Muscle of leg (tissue), 11 donors: ENCODE results near the gene USP36. TPM values are rescaled to one million over a fixed set of nuclear protein-coding genes. Genes with fewer than 3 reads are reported as not detected.

Experiments
- DNase-seq: peaks from one replicate; pipeline ENCODE4 v3.0.0; 2013
- H3K27ac ChIP-seq: one replicate; pipeline ENCODE4 v1.5.1; 2013; ENCODE audit warnings: mild to moderate bottlenecking, low read length, control low read depth
- H3K27me3 ChIP-seq: one replicate; pipeline ENCODE4 v1.6.1; 2013; ENCODE audit warnings: low read length; ENCODE audit not compliant: control insufficient read depth, insufficient read depth
- H3K36me3 ChIP-seq: one replicate; pipeline ENCODE4 v1.6.1; 2013; ENCODE audit warnings: low read length; ENCODE audit not compliant: control insufficient read depth, insufficient read depth
- H3K4me1 ChIP-seq: one replicate; pipeline ENCODE4 v1.6.1; 2013; ENCODE audit warnings: low read length; ENCODE audit not compliant: control insufficient read depth, insufficient read depth
- H3K4me3 ChIP-seq: one replicate; pipeline ENCODE4 v1.5.1; 2013; ENCODE audit warnings: low read length, control low read depth
- H3K9me3 ChIP-seq: replicated peaks from 2 replicates; pipeline ENCODE4 v1.6.1; 2013; ENCODE audit warnings: low read depth, low read length; ENCODE audit not compliant: control insufficient read depth
- WGBS: methylation state at CpG from one replicate; pipeline ENCODE4 v1.1.5; 2013; ENCODE audit warnings: missing lambda C conversion rate; ENCODE audit not compliant: insufficient coverage; 5-methylcytosine and 5-hydroxymethylcytosine counted together
- polyA plus RNA-seq, 8 donors: library from polyadenylated mRNA; unstranded; fragments of 120-200 nt; gene quantifications; one replicate each; pipeline versions ENCODE4 v1.2.1 to v1.2.3, GENCODE V29; 2013; ENCODE audit warnings: inconsistent platforms in 1 of 8, low replicate concordance in 1 of 8; ENCODE audit not compliant: insufficient read length in 8 of 8, insufficient read depth in 1 of 8
- total RNA-seq: library from RNA; stranded (reverse); fragments of 120-200 nt; gene quantifications from one replicate; pipeline ENCODE4 v1.2.4, GENCODE V29; 2013

The USP36 gene
- total and polyA plus RNA-seq, 9 donors, result 17.8 to 36.8 (median 29.8) TPM

DNA sequence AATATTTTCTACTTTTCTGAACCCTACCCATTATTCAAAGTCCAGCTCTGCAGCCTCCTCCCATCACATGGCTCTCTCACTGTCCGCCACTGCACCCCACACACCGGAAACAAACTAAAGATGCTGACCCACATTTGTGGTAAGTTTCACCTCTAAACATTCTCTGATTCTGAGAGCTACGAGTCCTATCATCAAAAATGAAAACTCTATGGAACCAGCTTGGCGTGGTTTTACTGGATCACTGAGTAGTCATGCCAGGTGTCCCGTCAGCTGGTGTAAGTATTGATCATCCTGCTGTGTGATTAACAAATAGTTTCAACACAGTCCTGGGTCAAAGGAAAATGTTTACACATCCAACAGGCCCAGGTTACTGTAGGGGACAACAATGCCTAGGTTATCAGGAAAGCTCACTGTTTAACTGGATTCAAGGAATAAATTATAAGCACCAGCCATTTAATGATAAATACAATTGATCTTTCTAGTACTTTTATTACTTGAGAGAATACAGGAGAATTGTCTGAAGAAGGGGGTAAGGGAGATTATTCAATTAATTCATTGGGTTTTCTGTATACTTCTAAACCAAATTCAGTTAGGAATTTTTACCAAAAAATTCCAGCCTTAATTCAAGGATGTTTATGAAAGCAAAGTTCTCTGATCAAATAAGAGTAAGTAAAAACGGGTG, 92.4 kb downstream of the USP36 start:
- Histone ChIP-seq H3K27ac (no peak overlapping the region), H3K4me3 (no peak overlapping the region), H3K9me3 (no peaks in the 10 kb centered on the region), H3K4me1 (peaks cover 5% of the 10 kb centered on the region), H3K36me3 (peaks cover 5% of the 10 kb centered on the region), H3K27me3 (no peaks in the 10 kb centered on the region)
- DNase-seq, result no peak
- 75% methylated on average over 2 of the region's 6 CpGs for WGBS

DNA sequence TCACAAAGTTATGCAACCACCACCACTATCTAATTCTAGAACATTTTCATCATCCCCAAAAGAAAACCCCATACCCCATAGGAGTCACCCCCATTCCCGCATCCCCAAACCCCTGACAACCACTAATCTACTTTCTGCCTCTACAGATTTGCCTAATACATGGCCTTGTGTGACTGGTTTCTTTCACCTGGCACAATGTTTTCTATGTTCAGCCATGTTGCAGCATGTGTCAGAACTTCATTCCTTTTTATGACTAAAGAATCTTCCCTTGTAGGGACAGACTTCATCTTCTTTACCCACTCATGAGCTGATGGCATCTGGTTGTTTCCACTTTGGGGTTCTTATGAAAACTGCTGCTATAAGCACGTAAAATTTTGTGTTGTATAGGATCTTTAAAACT, 93.1 kb downstream of the USP36 start:
- Histone ChIP-seq H3K36me3 (peaks cover 5% of the 10 kb centered on the region), H3K27me3 (no peaks in the 10 kb centered on the region), H3K27ac (peak overlapping the region; percentile 4), H3K4me1 (peaks cover 5% of the 10 kb centered on the region), H3K4me3 (no peak overlapping the region), H3K9me3 (no peaks in the 10 kb centered on the region)
- DNase-seq, result no peak
- 92% methylated on average over 1 of the region's 2 CpGs for WGBS

DNA sequence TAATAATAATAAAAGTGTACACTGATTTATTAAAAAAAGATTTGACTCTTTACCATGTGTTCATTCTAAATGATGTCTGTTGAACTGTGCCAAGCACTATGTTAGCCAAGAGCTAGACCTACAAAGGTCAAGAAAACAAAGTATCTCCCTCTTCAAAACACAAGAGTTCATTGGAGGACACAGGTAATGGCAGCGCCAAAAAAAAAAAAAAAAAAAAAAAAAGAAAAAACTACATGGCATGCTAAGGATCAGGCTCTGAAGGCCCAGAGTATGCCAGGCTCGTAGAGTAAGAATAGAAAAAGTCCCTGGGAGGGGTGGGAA, 93.7 kb downstream of the USP36 start:
- WGBS, result 90% methylated on average over 1 of the region's 2 CpGs
- no peak for DNase-seq
- no peak overlapping the region for H3K4me3 ChIP-seq
- no peaks in the 10 kb centered on the region for H3K9me3 ChIP-seq
- H3K27me3 ChIP-seq, result no peaks in the 10 kb centered on the region
- peaks cover 5% of the 10 kb centered on the region for H3K4me1 ChIP-seq
- peak overlapping the region; percentile 4 for H3K27ac ChIP-seq
- H3K36me3 ChIP-seq, result peaks cover 5% of the 10 kb centered on the region

DNA sequence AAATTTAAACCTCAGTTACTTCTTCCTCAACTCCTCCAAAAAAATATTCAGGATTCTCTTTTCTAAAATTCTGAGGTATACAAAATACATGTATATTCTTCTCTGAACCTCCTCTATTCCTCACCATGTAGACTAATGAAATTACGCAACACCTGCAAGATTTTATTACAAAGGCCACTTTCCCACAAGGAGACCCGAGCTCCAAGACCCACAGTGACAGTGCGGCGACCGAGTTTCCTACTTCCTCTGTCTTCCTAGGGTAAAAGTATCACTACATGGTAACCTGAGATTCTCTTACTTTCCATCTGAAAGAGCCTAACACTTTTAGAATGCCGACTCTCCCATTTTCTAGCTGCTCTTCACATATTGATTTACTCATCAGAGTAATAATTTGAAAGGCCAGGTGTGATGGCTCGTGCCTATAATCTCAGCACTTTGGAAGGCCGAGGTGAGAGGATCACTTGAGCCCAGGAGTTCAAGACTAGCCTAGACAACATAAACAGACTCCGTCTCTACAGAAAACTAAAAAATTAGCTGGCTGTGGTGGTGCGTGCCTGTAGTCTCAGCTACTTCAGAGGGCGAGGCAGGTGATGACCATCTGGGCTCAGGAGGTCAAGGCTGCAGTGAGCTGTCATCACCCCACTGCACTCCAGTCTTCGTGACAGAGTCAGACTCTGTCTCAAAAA, 94.2 kb downstream of the USP36 start:
- no peak for DNase-seq
- Histone ChIP-seq H3K4me3 (no peak overlapping the region), H3K9me3 (no peaks in the 10 kb centered on the region), H3K27ac (no peak overlapping the region), H3K4me1 (peaks cover 5% of the 10 kb centered on the region), H3K27me3 (no peaks in the 10 kb centered on the region), H3K36me3 (peaks cover 5% of the 10 kb centered on the region)
- WGBS, result 63% methylated on average over 4 of the region's 12 CpGs

Other genes starting within 250 kb of the USP36 start
- 17.3 TPM for gene CYTH1, start 58.5 kb downstream of the USP36 start, total RNA-seq
- gene CYTH1, start 58.5 kb downstream of the USP36 start, polyA plus RNA-seq, result 10 to 100 TPM; 20.1 to 26.9 (median 21.5) TPM
- gene CEP295NL, start 62.4 kb upstream of the USP36 start, total RNA-seq, result 1.4 TPM
- under 1 TPM; 0.08 to 0.69 (median 0.35) TPM for gene CEP295NL, start 62.4 kb upstream of the USP36 start, polyA plus RNA-seq
- gene TIMP2, start 84.6 kb upstream of the USP36 start, total RNA-seq, result 94.8 TPM
- 100 to 1,000 TPM; 147 to 309 (median 203) TPM for gene TIMP2, start 84.6 kb upstream of the USP36 start, polyA plus RNA-seq
- gene LGALS3BP, start 139.1 kb upstream of the USP36 start, total RNA-seq, result 31.9 TPM
- 10 to 100 TPM; 38.9 to 78.6 (median 58.6) TPM for gene LGALS3BP, start 139.1 kb upstream of the USP36 start, polyA plus RNA-seq
- gene CANT1, start 168.9 kb upstream of the USP36 start, total RNA-seq, result 21.7 TPM
- gene CANT1, start 168.9 kb upstream of the USP36 start, polyA plus RNA-seq, result 10 to 100 TPM; 24.4 to 41.5 (median 33.3) TPM
- 10.8 TPM for gene C1QTNF1, start 183.4 kb upstream of the USP36 start, total RNA-seq
- gene C1QTNF1, start 183.4 kb upstream of the USP36 start, polyA plus RNA-seq, result 10 to 100 TPM in 2 of 8 donors, 1 to 10 TPM in 6; 3.3 to 10.9 (median 5.7) TPM
- 12.1 TPM for gene ENGASE, start 234.0 kb upstream of the USP36 start, total RNA-seq
- gene ENGASE, start 234.0 kb upstream of the USP36 start, polyA plus RNA-seq, result 10 to 100 TPM; 13.8 to 27.9 (median 23.1) TPM